Measurements from ENCODE around the gene PEX19. TPM values are rescaled to one million over a fixed set of nuclear protein-coding genes. Genes with fewer than 3 reads are reported as not detected.

Gene PEX19
- total RNA-seq, 1 donor from 2014 or later: 74.6 TPM

DNA sequence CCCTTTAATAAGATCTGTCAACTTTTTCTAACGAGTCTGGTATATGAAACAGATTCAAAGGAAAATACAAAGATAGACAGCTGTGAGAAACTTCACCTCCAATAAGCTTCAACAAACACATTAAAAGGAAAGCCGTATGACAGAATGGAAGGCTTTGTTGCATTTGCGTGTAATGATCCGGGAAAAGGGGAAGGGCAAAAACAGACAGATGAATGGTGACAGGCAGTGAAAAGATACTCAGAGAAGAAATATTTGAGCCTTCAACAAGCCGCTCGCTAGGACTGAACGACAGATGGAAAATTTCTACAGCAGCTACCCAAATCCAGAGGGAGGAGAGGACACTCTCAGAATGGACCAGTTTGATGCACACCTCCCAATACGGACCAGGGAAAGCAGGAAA, 43.3 kb upstream of the PEX19 start:
- H3K27ac Mint-ChIP-seq: no peak overlapping the region
- H3K9me3 Mint-ChIP-seq: no peaks in the 10 kb centered on the region
- Histone ChIP-seq H3K4me3 (no peak overlapping the region), H4K20me1 (ENCODE audit: low read depth) (no peaks in the 10 kb centered on the region), H3K4me1 (no peaks in the 10 kb centered on the region), H3K27me3 (no peaks in the 10 kb centered on the region), H3K36me3 (peaks cover 26% of the 10 kb centered on the region), H3K4me2 (no peak overlapping the region), H3K27ac (no peak overlapping the region), H3K79me2 (ENCODE audit: low read depth) (no peaks in the 10 kb centered on the region), H3K9me3 (ENCODE audit: low read depth) (no peaks in the 10 kb centered on the region), H3K9ac (no peak overlapping the region), H3F3A (ENCODE audit: low read depth) (peaks cover 3% of the 10 kb centered on the region), H2AFZ (replicated peaks) (no peak overlapping the region)
- no peaks in the 10 kb centered on the region for H3K27me3 Mint-ChIP-seq (ENCODE audit: insufficient read depth, low read depth)
- peaks cover 39% of the 10 kb centered on the region for H3K36me3 Mint-ChIP-seq
- no peak overlapping the region for H3K4me3 Mint-ChIP-seq
- DNase-seq (ENCODE audit: low spot score): no peak
- TF ChIP-seq, protein P1, sequence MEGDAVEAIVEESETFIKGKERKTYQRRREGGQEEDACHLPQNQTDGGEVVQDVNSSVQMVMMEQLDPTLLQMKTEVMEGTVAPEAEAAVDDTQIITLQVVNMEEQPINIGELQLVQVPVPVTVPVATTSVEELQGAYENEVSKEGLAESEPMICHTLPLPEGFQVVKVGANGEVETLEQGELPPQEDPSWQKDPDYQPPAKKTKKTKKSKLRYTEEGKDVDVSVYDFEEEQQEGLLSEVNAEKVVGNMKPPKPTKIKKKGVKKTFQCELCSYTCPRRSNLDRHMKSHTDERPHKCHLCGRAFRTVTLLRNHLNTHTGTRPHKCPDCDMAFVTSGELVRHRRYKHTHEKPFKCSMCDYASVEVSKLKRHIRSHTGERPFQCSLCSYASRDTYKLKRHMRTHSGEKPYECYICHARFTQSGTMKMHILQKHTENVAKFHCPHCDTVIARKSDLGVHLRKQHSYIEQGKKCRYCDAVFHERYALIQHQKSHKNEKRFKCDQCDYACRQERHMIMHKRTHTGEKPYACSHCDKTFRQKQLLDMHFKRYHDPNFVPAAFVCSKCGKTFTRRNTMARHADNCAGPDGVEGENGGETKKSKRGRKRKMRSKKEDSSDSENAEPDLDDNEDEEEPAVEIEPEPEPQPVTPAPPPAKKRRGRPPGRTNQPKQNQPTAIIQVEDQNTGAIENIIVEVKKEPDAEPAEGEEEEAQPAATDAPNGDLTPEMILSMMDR (IDR thresholded peaks at IDR 0.05): no peak
- TF ChIP-seq EZH2 (IDR thresholded peaks at IDR 0.05) (no peak), EZH2phosphoT487 (IDR thresholded peaks at IDR 0.05) (no peak)
- peaks cover 9% of the 10 kb centered on the region for H3K4me1 Mint-ChIP-seq

GRCh38 chr1:160326418-160326817, 41.5 kb upstream of the PEX19 start:
- H3K79me2 ChIP-seq (ENCODE audit: low read depth): no peaks in the 10 kb centered on the region
- H3K9me3 ChIP-seq (ENCODE audit: low read depth): no peaks in the 10 kb centered on the region
- no peak overlapping the region for H3K9ac ChIP-seq
- H4K20me1 ChIP-seq (ENCODE audit: low read depth): no peaks in the 10 kb centered on the region
- H3K9me3 Mint-ChIP-seq: no peaks in the 10 kb centered on the region
- no peaks in the 10 kb centered on the region for H3K27me3 Mint-ChIP-seq (ENCODE audit: insufficient read depth, low read depth)
- peaks cover 9% of the 10 kb centered on the region for H3K4me1 Mint-ChIP-seq
- no peak for DNase-seq (ENCODE audit: low spot score)
- no peak overlapping the region for H3K27ac Mint-ChIP-seq
- no peak overlapping the region for H3K4me3 Mint-ChIP-seq
- H3F3A ChIP-seq (ENCODE audit: low read depth): peaks cover 3% of the 10 kb centered on the region
- H3K36me3 ChIP-seq: peaks cover 20% of the 10 kb centered on the region
- peaks cover 41% of the 10 kb centered on the region for H3K36me3 Mint-ChIP-seq
- H3K27ac ChIP-seq: no peak overlapping the region
- no peaks in the 10 kb centered on the region for H3K27me3 ChIP-seq
- H3K4me3 ChIP-seq: no peak overlapping the region
- H3K4me2 ChIP-seq: no peak overlapping the region
- no peaks in the 10 kb centered on the region for H3K4me1 ChIP-seq
- no peak overlapping the region for H2AFZ ChIP-seq (replicated peaks)
- TF ChIP-seq EZH2 (IDR thresholded peaks at IDR 0.05) (no peak), EZH2phosphoT487 (IDR thresholded peaks at IDR 0.05) (no peak)
- TF ChIP-seq, protein P1 (IDR thresholded peaks at IDR 0.05): no peak

- H3K27ac ChIP-seq: no peak overlapping the region
- TF ChIP-seq, protein P1 (IDR thresholded peaks at IDR 0.05): no peak
- TF ChIP-seq EZH2phosphoT487 (IDR thresholded peaks at IDR 0.05): no peak
- no peak for TF ChIP-seq EZH2 (IDR thresholded peaks at IDR 0.05)
- H3K4me3 ChIP-seq: no peak overlapping the region
- no peak overlapping the region for H3K9ac ChIP-seq
- Mint-ChIP-seq H3K9me3 (no peaks in the 10 kb centered on the region), H3K36me3 (peaks cover 40% of the 10 kb centered on the region), H3K4me1 (peaks cover 7% of the 10 kb centered on the region), H3K4me3 (no peak overlapping the region), H3K27me3 (ENCODE audit: insufficient read depth, low read depth) (no peaks in the 10 kb centered on the region), H3K27ac (no peak overlapping the region)
- H3K36me3 ChIP-seq: peaks cover 16% of the 10 kb centered on the region
- no peak overlapping the region for H3K4me2 ChIP-seq
- no peaks in the 10 kb centered on the region for H3K9me3 ChIP-seq (ENCODE audit: low read depth)
- no peaks in the 10 kb centered on the region for H3K4me1 ChIP-seq
- H2AFZ ChIP-seq (replicated peaks): no peak overlapping the region
- H4K20me1 ChIP-seq (ENCODE audit: low read depth): no peaks in the 10 kb centered on the region
- H3K27me3 ChIP-seq: no peaks in the 10 kb centered on the region
- H3F3A ChIP-seq (ENCODE audit: low read depth): peaks cover 3% of the 10 kb centered on the region
- no peaks in the 10 kb centered on the region for H3K79me2 ChIP-seq (ENCODE audit: low read depth)
- no peak for DNase-seq (ENCODE audit: low spot score)
These were observed 40.3 kb upstream of the PEX19 start for GRCh38 chr1:160325252-160325651.

All from neural progenitor cell (in vitro differentiated cells).